ENCODE data around the gene GPR176. TPM values are rescaled to one million over a fixed set of nuclear protein-coding genes. Genes with fewer than 3 reads are reported as not detected.

Gene GPR176
- polyA plus RNA-seq, 1 donor from 2014 or later = 8.3 TPM

GRCh38 chr15:39942101-39942752 is 22.2 kb upstream of the GPR176 start:
- Histone ChIP-seq H3K79me2 (replicated peaks; ENCODE audit: insufficient read depth, low read length) (no peaks in the 10 kb centered on the region), H3K9me3 (ENCODE audit: low read length) (no peaks in the 10 kb centered on the region), H3F3A (ENCODE audit: insufficient read depth, low read length, poor library complexity, severe bottlenecking) (no peaks in the 10 kb centered on the region), H2AFZ (ENCODE audit: low read depth, low read length) (no peak overlapping the region), H3K36me3 (ENCODE audit: insufficient read depth, low read length) (no peaks in the 10 kb centered on the region), H3K4me3 (ENCODE audit: low read length) (no peak overlapping the region), H3K27ac (ENCODE audit: low read length) (no peak overlapping the region), H4K20me1 (ENCODE audit: insufficient read depth) (no peaks in the 10 kb centered on the region), H3K27me3 (ENCODE audit: insufficient read depth, low read depth, low read length) (no peaks in the 10 kb centered on the region), H3K9me2 (ENCODE audit: insufficient read depth, low read length) (no peaks in the 10 kb centered on the region), H3K4me2 (ENCODE audit: low read length) (no peak overlapping the region), H3K9ac (ENCODE audit: low read length) (no peak overlapping the region)
- TF ChIP-seq SMC3 (conservative IDR thresholded peaks at IDR 0.05; ENCODE audit: poor library complexity) = no peak
- TF ChIP-seq POLR2AphosphoS5 (IDR thresholded peaks at IDR 0.05) = no peak
- TF ChIP-seq, protein P1, sequence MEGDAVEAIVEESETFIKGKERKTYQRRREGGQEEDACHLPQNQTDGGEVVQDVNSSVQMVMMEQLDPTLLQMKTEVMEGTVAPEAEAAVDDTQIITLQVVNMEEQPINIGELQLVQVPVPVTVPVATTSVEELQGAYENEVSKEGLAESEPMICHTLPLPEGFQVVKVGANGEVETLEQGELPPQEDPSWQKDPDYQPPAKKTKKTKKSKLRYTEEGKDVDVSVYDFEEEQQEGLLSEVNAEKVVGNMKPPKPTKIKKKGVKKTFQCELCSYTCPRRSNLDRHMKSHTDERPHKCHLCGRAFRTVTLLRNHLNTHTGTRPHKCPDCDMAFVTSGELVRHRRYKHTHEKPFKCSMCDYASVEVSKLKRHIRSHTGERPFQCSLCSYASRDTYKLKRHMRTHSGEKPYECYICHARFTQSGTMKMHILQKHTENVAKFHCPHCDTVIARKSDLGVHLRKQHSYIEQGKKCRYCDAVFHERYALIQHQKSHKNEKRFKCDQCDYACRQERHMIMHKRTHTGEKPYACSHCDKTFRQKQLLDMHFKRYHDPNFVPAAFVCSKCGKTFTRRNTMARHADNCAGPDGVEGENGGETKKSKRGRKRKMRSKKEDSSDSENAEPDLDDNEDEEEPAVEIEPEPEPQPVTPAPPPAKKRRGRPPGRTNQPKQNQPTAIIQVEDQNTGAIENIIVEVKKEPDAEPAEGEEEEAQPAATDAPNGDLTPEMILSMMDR (IDR thresholded peaks at IDR 0.05; ENCODE audit: poor library complexity, severe bottlenecking) = no peak
- no peak for TF ChIP-seq MXI1 (conservative IDR thresholded peaks at IDR 0.05; ENCODE audit: poor library complexity, severe bottlenecking)
- no peak for TF ChIP-seq TAF1 (IDR thresholded peaks at IDR 0.05; ENCODE audit: low read depth)
- no peak for TF ChIP-seq RAD21 (conservative IDR thresholded peaks at IDR 0.05)
- TF ChIP-seq EZH2 (IDR thresholded peaks at IDR 0.05; ENCODE audit: borderline replicate concordance, insufficient read depth, low read length, poor library complexity, severe bottlenecking) = no peak
- TF ChIP-seq EP300 (conservative IDR thresholded peaks at IDR 0.05; ENCODE audit: poor library complexity, severe bottlenecking) = no peak
- TF ChIP-seq, protein P2, sequence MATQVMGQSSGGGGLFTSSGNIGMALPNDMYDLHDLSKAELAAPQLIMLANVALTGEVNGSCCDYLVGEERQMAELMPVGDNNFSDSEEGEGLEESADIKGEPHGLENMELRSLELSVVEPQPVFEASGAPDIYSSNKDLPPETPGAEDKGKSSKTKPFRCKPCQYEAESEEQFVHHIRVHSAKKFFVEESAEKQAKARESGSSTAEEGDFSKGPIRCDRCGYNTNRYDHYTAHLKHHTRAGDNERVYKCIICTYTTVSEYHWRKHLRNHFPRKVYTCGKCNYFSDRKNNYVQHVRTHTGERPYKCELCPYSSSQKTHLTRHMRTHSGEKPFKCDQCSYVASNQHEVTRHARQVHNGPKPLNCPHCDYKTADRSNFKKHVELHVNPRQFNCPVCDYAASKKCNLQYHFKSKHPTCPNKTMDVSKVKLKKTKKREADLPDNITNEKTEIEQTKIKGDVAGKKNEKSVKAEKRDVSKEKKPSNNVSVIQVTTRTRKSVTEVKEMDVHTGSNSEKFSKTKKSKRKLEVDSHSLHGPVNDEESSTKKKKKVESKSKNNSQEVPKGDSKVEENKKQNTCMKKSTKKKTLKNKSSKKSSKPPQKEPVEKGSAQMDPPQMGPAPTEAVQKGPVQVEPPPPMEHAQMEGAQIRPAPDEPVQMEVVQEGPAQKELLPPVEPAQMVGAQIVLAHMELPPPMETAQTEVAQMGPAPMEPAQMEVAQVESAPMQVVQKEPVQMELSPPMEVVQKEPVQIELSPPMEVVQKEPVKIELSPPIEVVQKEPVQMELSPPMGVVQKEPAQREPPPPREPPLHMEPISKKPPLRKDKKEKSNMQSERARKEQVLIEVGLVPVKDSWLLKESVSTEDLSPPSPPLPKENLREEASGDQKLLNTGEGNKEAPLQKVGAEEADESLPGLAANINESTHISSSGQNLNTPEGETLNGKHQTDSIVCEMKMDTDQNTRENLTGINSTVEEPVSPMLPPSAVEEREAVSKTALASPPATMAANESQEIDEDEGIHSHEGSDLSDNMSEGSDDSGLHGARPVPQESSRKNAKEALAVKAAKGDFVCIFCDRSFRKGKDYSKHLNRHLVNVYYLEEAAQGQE (IDR thresholded peaks at IDR 0.05; ENCODE audit: borderline replicate concordance) = no peak

- no peak overlapping the region for H2AFZ ChIP-seq (ENCODE audit: low read depth, low read length)
Measured at GRCh38 chr15:39939487-39940452, 19.7 kb upstream of the GPR176 start.

More at GRCh38 chr15:39939487-39940452, 19.7 kb upstream of the GPR176 start:
- no peaks in the 10 kb centered on the region for H3K79me2 ChIP-seq (replicated peaks; ENCODE audit: insufficient read depth, low read length)
- H3K27me3 ChIP-seq (ENCODE audit: insufficient read depth, low read depth, low read length) = no peaks in the 10 kb centered on the region
- H3K36me3 ChIP-seq (ENCODE audit: insufficient read depth, low read length) = no peaks in the 10 kb centered on the region
- H3F3A ChIP-seq (ENCODE audit: insufficient read depth, low read length, poor library complexity, severe bottlenecking) = no peaks in the 10 kb centered on the region
- H3K9me2 ChIP-seq (ENCODE audit: insufficient read depth, low read length) = no peaks in the 10 kb centered on the region
- no peak overlapping the region for H3K9ac ChIP-seq (ENCODE audit: low read length)
- no peak overlapping the region for H3K4me3 ChIP-seq (ENCODE audit: low read length)
- no peak overlapping the region for H3K27ac ChIP-seq (ENCODE audit: low read length)
- no peak overlapping the region for H3K4me2 ChIP-seq (ENCODE audit: low read length)
- no peaks in the 10 kb centered on the region for H3K9me3 ChIP-seq (ENCODE audit: low read length)
- TF ChIP-seq SMC3 (conservative IDR thresholded peaks at IDR 0.05; ENCODE audit: poor library complexity) (no peak), POLR2AphosphoS5 (IDR thresholded peaks at IDR 0.05) (no peak), TAF1 (IDR thresholded peaks at IDR 0.05; ENCODE audit: low read depth) (no peak), RAD21 (conservative IDR thresholded peaks at IDR 0.05) (no peak), MXI1 (conservative IDR thresholded peaks at IDR 0.05; ENCODE audit: poor library complexity, severe bottlenecking) (no peak), EP300 (conservative IDR thresholded peaks at IDR 0.05; ENCODE audit: poor library complexity, severe bottlenecking) (no peak), EZH2 (IDR thresholded peaks at IDR 0.05; ENCODE audit: borderline replicate concordance, insufficient read depth, low read length, poor library complexity, severe bottlenecking) (no peak)
- TF ChIP-seq, protein P1 (IDR thresholded peaks at IDR 0.05; ENCODE audit: poor library complexity, severe bottlenecking) = no peak
- TF ChIP-seq, protein P2 (IDR thresholded peaks at IDR 0.05; ENCODE audit: borderline replicate concordance) = no peak
- no peaks in the 10 kb centered on the region for H4K20me1 ChIP-seq (ENCODE audit: insufficient read depth)
